ENCODE data around the gene ALDH4A1. TPM values are rescaled to one million over a fixed set of nuclear protein-coding genes. Genes with fewer than 3 reads are reported as not detected.

The ALDH4A1 gene
- total and polyA plus RNA-seq, 9 of the 15 experiments (the other 6 are each of a cell fraction or from before 2014, with no cell fraction given) = 0.27 to 31.4 (median 16.6) TPM

- no peak for TF ChIP-seq ZNF639 (CRISPR knock-in tag; conservative IDR thresholded peaks at IDR 0.05 in 1 of 2, IDR thresholded peaks at IDR 0.05 in 1 of 2)
- no peak for TF ChIP-seq NR2C2 (CRISPR knock-in tag; IDR thresholded peaks at IDR 0.05)
- TF ChIP-seq NR2C2 (tag; IDR thresholded peaks at IDR 0.05) = no peak
- no peak for TF ChIP-seq KLF1 (tag; IDR thresholded peaks at IDR 0.05)
- TF ChIP-seq THAP7 (CRISPR knock-in tag; IDR thresholded peaks at IDR 0.05) = no peak
- no peak for TF ChIP-seq AFF4 (CRISPR knock-in tag; IDR thresholded peaks at IDR 0.05)
- TF ChIP-seq ELF4 (CRISPR knock-in tag; IDR thresholded peaks at IDR 0.05) = no peak
- peak; percentile 45; the same call in 1 of the 2 replicates for TF ChIP-seq HCFC1 (IDR thresholded peaks at IDR 0.05; ENCODE audit: low read depth, low read length)
- TF ChIP-seq ZNF384 (IDR thresholded peaks at IDR 0.05; ENCODE audit: low read depth, low read length) = 0 out of 2 replicates have a peak, but pooled peaks have one; percentile 24
- TF ChIP-seq ZNF518B (CRISPR knock-in tag; IDR thresholded peaks at IDR 0.05) = no peak
- TF ChIP-seq HEY1 (CRISPR knock-in tag; IDR thresholded peaks at IDR 0.05; ENCODE audit: borderline replicate concordance) = no peak
- no peak for TF ChIP-seq TEAD1 (CRISPR knock-in tag; IDR thresholded peaks at IDR 0.05)
- TF ChIP-seq FUS (optimal IDR thresholded peaks at IDR 0.05; ENCODE audit: low read depth, low read length) = no peak
- TF ChIP-seq RBM15 (IDR thresholded peaks at IDR 0.05; ENCODE audit: insufficient read depth, low read length) = no peak
- no peak for TF ChIP-seq NEUROD1 (IDR thresholded peaks at IDR 0.05; ENCODE audit: borderline replicate concordance, low read depth, low read length, partially characterized antibody)
- no peak for TF ChIP-seq ZEB2 (IDR thresholded peaks at IDR 0.05)
- TF ChIP-seq SRSF1 (IDR thresholded peaks at IDR 0.05; ENCODE audit: low read depth, low read length) = no peak
- TF ChIP-seq ZNF140 (CRISPR knock-in tag; IDR thresholded peaks at IDR 0.05) = no peak
These were observed 10.9 kb upstream of the ALDH4A1 start (continued) for GRCh38 chr1:18913065-18913835.
